ENCODE data around the gene KLHL3. TPM values are rescaled to one million over a fixed set of nuclear protein-coding genes. Genes with fewer than 3 reads are reported as not detected.

The KLHL3 gene
- total RNA-seq, 4 donors from 2014 or later, result 1.7 to 3.8 (median 3.1) TPM

- no peaks in the 10 kb centered on the region for H3K36me3 ChIP-seq
- intact Hi-C loops (cut with DNase I), result no loop called here
- no peak for DNase-seq
- no peak overlapping the region for H3K27ac ChIP-seq
- no peaks in the 10 kb centered on the region for H3K4me1 ChIP-seq
- TF ChIP-seq CTCF (IDR thresholded peaks at IDR 0.05), result no peak
- no peak for TF ChIP-seq POLR2A (IDR thresholded peaks at IDR 0.05)
- H3K27me3 ChIP-seq, result peaks cover 0 to 10% (median 0%) of the 10 kb centered on the region in 4 donors
- no peaks in the 10 kb centered on the region for H3K9me3 ChIP-seq
- H3K4me3 ChIP-seq, result no peak overlapping the region
- 63 to 91% methylated on average over 1 of the region's 1 CpG for WGBS, 2 donors
Observed at GRCh38 chr5:137584262-137584661, 151.6 kb downstream of the KLHL3 start.

- no peak for DNase-seq
- WGBS, 2 donors, result 59 to 85% methylated on average over 3 of the region's 3 CpGs
Observed at GRCh38 chr5:137583129-137583528, 152.8 kb downstream of the KLHL3 start.

GRCh38 chr5:137582218-137582617 lies 153.7 kb downstream of the KLHL3 start:
- intact Hi-C loops (cut with DNase I), result no loop called here
- Histone ChIP-seq H3K36me3 (no peaks in the 10 kb centered on the region), H3K4me3 (no peak overlapping the region), H3K9me3 (no peaks in the 10 kb centered on the region), H3K27me3 (peaks cover 0 to 6% (median 0%) of the 10 kb centered on the region in 4 donors), H3K27ac (no peak overlapping the region), H3K4me1 (no peaks in the 10 kb centered on the region)
- TF ChIP-seq CTCF (IDR thresholded peaks at IDR 0.05) (no peak), POLR2A (IDR thresholded peaks at IDR 0.05) (no peak)
- DNase-seq, result no peak
- 94 to 95% methylated on average over 4 of the region's 4 CpGs for WGBS, 2 donors

More at GRCh38 chr5:137583129-137583528, 152.8 kb downstream of the KLHL3 start:
- intact Hi-C loops (cut with DNase I), result no loop called here
- TF ChIP-seq CTCF (IDR thresholded peaks at IDR 0.05), result no peak
- no peak for TF ChIP-seq POLR2A (IDR thresholded peaks at IDR 0.05)
- Histone ChIP-seq H3K27ac (no peak overlapping the region), H3K36me3 (no peaks in the 10 kb centered on the region), H3K9me3 (no peaks in the 10 kb centered on the region), H3K4me3 (no peak overlapping the region), H3K4me1 (no peaks in the 10 kb centered on the region), H3K27me3 (peaks cover 0 to 10% (median 0%) of the 10 kb centered on the region in 4 donors)

- WGBS, 2 donors, result 55 to 62% methylated on average over 6 of the region's 6 CpGs
Observed at GRCh38 chr5:137581776-137582175, 154.1 kb downstream of the KLHL3 start.

GRCh38 chr5:137580030-137580429 lies 155.9 kb downstream of the KLHL3 start:
- H3K27ac ChIP-seq, result no peak overlapping the region
- H3K4me3 ChIP-seq, result no peak overlapping the region
- no peaks in the 10 kb centered on the region for H3K4me1 ChIP-seq
- no peaks in the 10 kb centered on the region for H3K27me3 ChIP-seq
- 36 to 52% methylated on average over 3 of the region's 3 CpGs for WGBS, 2 donors
- no peaks in the 10 kb centered on the region for H3K9me3 ChIP-seq
- no peak for DNase-seq
- intact Hi-C loops (cut with DNase I), result no loop called here
- no peak for TF ChIP-seq POLR2A (IDR thresholded peaks at IDR 0.05)
- TF ChIP-seq CTCF (IDR thresholded peaks at IDR 0.05), result no peak
- no peaks in the 10 kb centered on the region for H3K36me3 ChIP-seq

More at GRCh38 chr5:137581776-137582175, 154.1 kb downstream of the KLHL3 start:
- no peak for TF ChIP-seq CTCF (IDR thresholded peaks at IDR 0.05)
- no peak for TF ChIP-seq POLR2A (IDR thresholded peaks at IDR 0.05)
- H3K4me3 ChIP-seq, result no peak overlapping the region
- intact Hi-C loops (cut with DNase I), result no loop called here
- H3K4me1 ChIP-seq, result no peaks in the 10 kb centered on the region
- H3K27me3 ChIP-seq, result peaks cover 0 to 4% (median 0%) of the 10 kb centered on the region in 4 donors
- no peaks in the 10 kb centered on the region for H3K36me3 ChIP-seq
- H3K9me3 ChIP-seq, result no peaks in the 10 kb centered on the region
- no peak for DNase-seq
- H3K27ac ChIP-seq, result no peak overlapping the region

Data from esophagus squamous epithelium (tissue), 5 donors.